ENCODE results near the gene SLC5A10.
"Not testable (repeated sequence)": the region's sequence is repeated elsewhere in the genome, so short reads cannot be mapped to it uniquely, and the experiment has no call there.

Gene SLC5A10

GRCh38 chr17:19021011-19021621, 69.2 kb downstream of the SLC5A10 start:
- not testable (repeated sequence) for DNase-seq

DNA sequence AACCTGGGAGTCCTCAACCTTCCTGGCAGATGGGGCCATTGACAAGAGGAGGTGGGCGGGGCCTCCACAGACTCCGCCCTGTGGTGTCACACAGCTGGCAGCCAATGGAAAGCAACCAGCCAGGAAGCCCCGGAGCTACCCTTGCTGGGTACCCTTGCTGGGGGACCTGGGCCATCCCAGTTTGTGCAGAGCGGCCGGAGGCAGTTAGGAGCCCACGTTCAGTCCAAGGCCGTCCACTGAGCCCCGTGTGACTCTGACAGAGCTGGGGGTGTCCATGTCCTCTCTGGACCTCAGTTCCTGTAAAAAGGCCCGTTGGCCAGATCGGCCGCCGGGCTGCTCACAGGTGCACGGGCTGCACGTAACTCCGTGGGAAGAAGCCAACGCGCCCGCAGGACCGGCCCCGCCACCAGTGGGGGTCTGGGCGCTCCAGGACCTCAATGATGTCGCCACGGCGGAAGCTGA, 69.7 kb downstream of the SLC5A10 start:
- DNase-seq = no peak

DNA sequence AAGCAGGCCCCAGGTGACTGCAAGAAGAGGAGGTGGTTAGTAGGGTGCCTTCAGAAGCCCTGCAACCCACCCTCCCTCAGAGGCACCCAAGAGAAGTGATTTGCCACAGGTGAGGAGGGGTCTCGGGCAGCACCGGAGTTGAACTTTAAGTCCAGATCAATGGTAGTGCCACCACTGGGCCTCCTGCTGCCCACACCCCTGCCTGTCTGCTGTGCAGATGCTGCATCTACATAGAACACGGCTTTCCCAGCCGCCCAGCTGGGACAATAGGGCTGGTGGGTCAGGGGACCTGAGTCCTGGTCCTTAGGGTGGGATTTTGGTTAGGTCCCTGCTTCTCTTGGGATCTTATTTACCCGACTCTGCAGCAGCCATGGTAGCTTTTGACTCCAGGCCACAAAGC, 70.2 kb downstream of the SLC5A10 start:
- no peak for DNase-seq

DNA sequence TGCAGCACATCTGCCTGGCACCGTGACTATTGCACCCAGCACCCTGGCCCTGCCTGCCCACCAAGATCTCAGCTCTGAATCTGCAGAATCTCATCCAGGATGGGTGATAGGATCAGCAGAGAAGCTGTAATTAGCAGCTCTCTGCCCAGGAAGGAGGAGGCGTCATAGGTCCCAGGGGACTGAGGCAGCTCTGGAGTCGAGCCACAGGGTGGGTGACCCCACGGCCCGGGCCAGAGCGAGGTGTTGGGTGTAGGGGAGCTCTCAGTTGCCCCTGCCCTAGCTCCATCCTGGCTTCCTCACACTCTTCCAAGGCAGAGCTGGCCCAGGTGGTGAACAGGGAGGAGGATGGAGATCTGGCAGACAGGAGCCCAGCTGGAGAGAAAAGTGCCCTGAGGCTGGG, 70.8 kb downstream of the SLC5A10 start:
- no peak for DNase-seq

- DNase-seq = no peak
These were observed 71.4 kb downstream of the SLC5A10 start for GRCh38 chr17:19023209-19023999.

DNA sequence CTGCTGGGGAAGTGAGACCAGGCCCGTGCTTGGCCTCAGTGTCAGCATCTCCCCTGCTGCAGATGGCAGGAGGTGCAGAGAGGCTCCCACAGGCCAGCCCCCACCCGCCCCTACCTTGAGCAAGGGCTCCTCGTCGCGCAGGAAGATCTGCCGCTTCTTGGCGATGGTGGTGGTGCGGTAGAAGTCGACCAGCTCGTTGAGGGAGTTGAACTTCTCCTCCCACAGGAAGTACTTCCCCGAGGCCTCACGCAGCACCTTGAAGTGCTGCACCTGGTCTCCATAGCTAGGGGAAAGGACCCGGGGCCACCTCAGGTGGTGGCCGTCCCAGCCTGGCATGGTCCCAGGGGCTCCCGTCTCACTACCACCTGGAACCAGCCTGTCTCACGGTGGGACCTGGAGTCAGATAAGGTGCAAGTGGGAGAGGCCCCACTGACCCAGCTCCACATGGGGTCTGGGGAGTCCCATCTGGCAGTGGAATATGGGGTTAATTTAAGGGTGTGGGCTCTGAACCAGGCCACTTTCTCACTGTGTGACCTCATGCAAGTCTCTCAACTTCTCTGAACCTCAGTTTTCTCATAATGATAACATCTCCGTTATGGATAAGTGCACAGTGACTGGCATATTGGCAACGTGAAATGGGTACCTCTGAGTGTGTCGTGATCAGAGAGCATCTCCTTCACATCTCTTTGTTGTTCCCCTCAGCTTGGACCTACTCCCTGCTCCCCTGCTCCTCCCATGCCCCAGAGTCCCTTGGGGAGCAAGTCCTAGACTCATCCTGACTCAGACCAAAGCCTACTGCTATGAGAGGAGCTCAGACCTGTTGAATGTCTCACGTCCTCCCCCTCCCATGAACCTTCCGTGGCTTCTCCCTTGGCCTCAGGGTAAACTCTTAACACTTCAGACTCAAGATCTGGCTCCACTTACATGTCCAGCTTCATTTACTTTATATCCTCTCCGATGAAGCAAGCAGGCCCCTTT, 72.4 kb downstream of the SLC5A10 start:
- DNase-seq = no peak

GRCh38 chr17:19028671-19029070, 76.7 kb downstream of the SLC5A10 start:
- DNase-seq = not testable (repeated sequence)

DNA sequence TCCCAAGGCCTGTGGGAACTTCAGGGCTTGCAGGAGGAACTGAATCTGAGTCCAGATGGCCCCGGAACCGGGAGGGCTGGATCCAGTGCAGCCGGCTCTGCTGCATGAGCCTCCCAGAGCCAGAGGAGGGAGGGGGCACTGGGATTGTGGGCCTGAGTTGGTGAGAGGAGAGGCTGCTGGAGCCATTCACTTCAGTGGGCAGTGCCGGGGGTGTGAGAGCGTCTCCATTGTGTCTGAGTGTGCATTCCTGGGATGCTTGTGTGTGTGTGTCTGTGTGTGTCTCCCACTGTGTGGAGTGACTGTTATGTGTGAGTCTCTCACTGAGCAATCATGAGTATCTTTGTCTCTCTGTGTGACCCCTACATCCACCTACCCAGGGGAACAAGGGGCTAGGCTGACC, 77.8 kb downstream of the SLC5A10 start:
- DNase-seq = not testable (repeated sequence)

- DNase-seq = not testable (repeated sequence)
These were observed 78.9 kb downstream of the SLC5A10 start for GRCh38 chr17:19030771-19031449.

GRCh38 chr17:19031729-19032128, 79.8 kb downstream of the SLC5A10 start:
- DNase-seq = not testable (repeated sequence)

GRCh38 chr17:19032377-19032988, 80.5 kb downstream of the SLC5A10 start:
- not testable (repeated sequence) for DNase-seq

DNA sequence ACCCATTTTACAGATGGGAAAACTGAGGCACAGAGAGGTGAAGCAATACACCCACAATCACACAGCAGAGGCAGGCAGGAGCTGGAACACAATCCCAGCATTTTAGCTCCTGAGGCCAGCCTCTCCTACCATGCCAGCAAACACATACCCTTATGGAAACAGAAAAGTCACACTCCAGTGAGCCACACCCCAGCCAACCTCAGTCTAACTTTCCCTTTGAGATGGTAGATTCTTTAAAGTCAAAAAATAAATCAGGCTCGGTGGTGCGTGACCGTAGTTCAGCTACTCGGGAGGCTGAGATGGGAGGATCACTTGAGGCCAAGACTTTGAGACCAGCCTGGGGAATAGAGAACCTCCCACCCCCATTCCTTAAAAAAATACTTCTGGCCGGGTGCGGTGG, 84.2 kb downstream of the SLC5A10 start:
- not testable (repeated sequence) for DNase-seq

DNA sequence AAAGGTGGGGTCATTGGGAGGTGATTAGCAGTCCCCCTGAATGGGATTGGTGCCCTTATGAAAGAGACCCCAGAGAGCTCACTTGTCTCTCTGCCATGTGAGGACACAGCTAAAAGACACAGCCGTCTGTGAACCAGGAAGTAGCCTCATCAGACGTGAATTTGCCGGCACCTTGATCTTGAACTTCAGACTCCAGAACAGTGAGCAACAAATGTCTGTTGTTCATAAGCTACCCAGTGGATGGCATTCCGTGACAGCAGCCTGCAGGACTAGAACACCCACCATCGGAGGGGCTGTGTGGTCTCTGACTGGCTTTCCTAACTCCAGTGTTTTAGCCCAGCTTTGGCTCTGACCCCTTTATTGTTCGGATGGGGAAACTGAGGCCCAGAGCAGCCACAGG, 85.6 kb downstream of the SLC5A10 start:
- DNase-seq = not testable (repeated sequence)

GRCh38 chr17:19038007-19038406, 86.0 kb downstream of the SLC5A10 start:
- DNase-seq = not testable (repeated sequence)

DNA sequence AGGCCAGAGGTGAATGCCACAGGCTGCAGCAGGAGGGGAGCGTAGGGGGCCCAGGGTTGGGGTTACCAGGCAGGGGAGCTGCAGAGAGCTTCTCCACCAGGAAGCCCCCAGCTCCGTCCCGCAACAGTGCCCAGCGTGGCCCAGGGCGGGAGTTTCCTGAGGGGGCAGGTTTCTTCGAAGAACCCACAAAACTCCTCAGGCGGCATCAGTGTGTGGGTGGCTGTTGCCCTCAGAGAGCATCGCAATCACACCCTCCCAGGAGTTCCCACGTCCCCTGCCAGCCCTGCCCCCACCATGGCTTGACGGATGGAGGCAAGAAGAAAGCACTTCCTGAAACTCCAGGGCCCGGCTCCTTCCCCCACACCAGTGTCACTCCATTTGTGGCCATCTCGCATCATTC, 86.8 kb downstream of the SLC5A10 start:
- DNase-seq = not testable (repeated sequence)

GRCh38 chr17:19040350-19040749, 88.4 kb downstream of the SLC5A10 start:
- DNase-seq = not testable (repeated sequence)

- DNase-seq = not testable (repeated sequence)
These were observed 89.9 kb downstream of the SLC5A10 start for GRCh38 chr17:19041871-19042270.

GRCh38 chr17:19042369-19042768, 90.4 kb downstream of the SLC5A10 start:
- not testable (repeated sequence) for DNase-seq

DNA sequence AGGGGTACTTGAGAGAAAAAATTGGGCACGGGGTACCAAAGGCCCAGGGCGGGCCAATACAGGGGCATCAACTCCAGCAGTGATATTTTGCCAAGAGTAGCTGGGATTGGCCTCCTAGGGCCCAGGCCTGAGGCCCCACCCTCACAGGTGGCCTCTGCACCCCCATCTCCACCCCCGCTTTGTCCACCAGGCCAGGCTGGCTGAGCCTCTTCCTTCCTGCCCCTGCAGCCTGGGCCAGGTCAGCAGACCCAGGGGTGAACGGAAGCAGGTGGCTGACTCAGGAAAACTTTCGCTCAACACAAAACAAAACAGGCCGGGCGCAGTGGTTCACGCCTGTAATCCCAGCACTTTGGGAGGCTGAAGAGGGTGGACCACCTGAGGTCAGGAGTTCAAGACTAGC, 91.1 kb downstream of the SLC5A10 start:
- not testable (repeated sequence) for DNase-seq

DNA sequence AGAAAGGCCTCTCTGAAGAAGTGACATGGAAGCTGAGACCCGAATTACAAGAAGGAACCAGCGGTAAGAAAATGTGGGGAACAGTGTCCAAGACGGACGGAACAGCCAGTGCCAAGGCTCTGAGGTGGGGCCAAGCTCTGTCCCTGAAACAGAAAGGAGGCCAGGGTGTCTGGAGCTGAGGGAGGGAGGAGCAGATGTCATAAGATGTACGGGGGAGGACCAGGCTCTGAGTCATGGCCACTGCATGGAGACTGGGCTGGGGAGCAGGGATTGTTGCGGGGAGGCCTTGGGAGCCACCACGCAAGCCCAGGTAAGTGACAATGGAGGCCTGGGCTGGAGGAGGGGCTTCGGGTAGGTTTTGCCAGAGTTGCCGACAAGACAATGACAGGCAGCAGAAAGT, 92.7 kb downstream of the SLC5A10 start:
- not testable (repeated sequence) for DNase-seq

- DNase-seq = not testable (repeated sequence)
These were observed 94.9 kb downstream of the SLC5A10 start, which contains the start of gene GRAP for GRCh38 chr17:19046782-19047375. Gene GRAP (minus strand): TSS chr17:19046957. CDS start chr17:19046926, 31 bp downstream.

All from NCI-H446 (cell line).